ENCODE measurements around the gene CLDN14. TPM values are rescaled to one million over a fixed set of nuclear protein-coding genes. Genes with fewer than 3 reads are reported as not detected.

Gene CLDN14
- polyA plus RNA-seq, 1 donor from 2014 or later: not detected

DNA sequence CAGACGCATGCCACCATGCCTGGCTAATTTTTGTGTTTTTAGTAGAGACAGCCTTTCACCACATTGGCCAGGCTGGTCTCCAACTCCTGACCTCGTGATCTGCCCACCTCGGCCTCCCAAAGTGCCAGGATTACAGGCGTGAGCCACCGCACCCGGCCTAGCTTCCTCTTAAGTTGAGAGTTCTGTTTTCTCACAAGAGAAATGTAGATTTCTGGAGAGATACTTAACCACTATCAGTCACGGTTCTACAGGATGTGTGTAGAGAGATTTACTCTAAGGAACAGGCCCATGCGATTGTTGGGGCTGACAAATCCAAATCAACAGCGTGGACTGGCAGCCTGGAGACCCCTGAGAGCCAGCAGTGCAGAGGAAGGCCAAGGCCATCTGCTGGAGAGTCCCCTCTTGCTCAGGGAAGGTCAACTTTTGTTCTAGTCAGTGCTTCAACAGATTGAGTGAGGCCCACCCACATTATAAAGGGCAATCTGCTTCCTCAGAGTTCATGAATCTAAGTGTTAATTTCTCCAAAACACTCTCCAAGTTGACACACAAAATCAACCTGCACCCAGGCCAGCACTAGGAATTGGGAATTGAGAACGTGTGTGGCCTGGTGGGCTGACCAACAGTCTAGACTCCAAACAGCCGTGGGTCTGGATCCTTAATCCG is 56.0 kb downstream of the CLDN14 start:
- H3K27me3 Mint-ChIP-seq: no peaks in the 10 kb centered on the region
- no peaks in the 10 kb centered on the region for H3K9me3 Mint-ChIP-seq
- H3K27ac Mint-ChIP-seq: no peak overlapping the region
- H3K4me1 Mint-ChIP-seq: no peaks in the 10 kb centered on the region
- H3K4me3 Mint-ChIP-seq: no peak overlapping the region
- H3K36me3 Mint-ChIP-seq: no peaks in the 10 kb centered on the region

DNA sequence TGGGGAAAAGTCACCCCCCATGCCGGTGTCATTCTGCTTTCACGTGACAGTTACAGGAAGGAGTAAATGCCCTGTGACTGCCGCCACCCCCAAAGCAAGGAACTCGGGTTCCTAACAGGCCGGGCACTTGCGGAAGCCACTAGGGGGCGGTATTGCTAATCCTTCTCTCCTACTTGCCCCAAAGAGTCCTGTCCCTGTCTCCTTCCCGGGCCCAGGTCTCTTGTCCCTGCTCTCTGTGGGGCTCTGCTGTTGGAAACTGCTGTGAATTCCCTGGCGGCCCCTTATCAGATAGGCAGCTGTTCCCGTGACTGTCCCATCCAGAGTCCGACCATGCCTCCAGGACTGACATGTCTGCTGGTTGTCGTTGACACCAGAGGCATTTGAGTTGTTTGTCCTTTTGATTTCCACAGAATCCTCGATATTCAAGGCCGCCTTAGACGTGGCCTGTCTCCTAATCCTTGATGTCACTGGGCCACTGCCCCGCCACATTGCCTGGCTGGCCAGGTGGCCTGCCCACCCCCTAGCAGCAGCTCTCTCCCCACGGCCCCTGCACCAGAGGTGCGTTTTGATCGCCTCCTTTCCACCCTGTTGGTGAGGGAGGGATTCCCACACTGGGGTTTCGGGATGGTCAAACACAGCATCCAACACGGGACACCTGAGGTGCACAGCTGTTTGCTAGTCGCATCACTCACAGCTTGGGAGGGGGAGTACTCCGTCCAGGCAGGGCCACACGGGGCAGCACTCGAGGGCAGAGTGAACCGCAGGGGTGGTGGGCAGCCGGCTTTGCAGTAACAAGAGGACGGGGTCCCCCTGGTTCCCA is 57.4 kb downstream of the CLDN14 start:
- H3K36me3 Mint-ChIP-seq: no peaks in the 10 kb centered on the region
- H3K9me3 Mint-ChIP-seq: no peaks in the 10 kb centered on the region
- no peak overlapping the region for H3K4me3 Mint-ChIP-seq
- no peaks in the 10 kb centered on the region for H3K27me3 Mint-ChIP-seq
- H3K4me1 Mint-ChIP-seq: no peaks in the 10 kb centered on the region
- no peak overlapping the region for H3K27ac Mint-ChIP-seq

GRCh38 chr21:36420571-36421339 is 59.2 kb downstream of the CLDN14 start:
- no peaks in the 10 kb centered on the region for H3K9me3 Mint-ChIP-seq
- H3K27me3 Mint-ChIP-seq: no peaks in the 10 kb centered on the region
- H3K36me3 Mint-ChIP-seq: peaks cover 2% of the 10 kb centered on the region
- no peaks in the 10 kb centered on the region for H3K4me1 Mint-ChIP-seq
- H3K27ac Mint-ChIP-seq: no peak overlapping the region
- H3K4me3 Mint-ChIP-seq: no peak overlapping the region

DNA sequence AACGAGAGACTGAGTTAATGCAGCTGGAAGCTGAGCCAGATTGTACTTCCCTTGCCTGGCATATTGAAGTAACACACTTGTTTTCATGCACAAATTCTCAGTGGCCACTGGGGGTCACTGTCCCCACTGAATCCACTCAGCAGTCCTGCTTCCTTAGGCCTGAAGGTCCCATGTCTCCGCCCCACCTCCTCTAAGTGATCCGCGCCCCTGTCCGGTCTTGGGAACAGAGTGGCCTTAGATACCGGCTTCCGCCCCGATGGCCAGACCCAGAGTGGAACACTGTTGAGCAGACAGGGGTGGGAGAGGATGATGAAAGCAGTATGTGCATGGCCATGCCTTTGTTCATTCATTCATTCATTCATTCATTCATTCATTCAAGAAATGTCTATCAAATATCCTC is 59.9 kb downstream of the CLDN14 start:
- no peaks in the 10 kb centered on the region for H3K9me3 Mint-ChIP-seq
- H3K27me3 Mint-ChIP-seq: no peaks in the 10 kb centered on the region
- H3K4me1 Mint-ChIP-seq: no peaks in the 10 kb centered on the region
- peaks cover 2% of the 10 kb centered on the region for H3K36me3 Mint-ChIP-seq
- H3K27ac Mint-ChIP-seq: peak overlapping the region in 1 of 3 donors; percentile 82
- H3K4me3 Mint-ChIP-seq: no peak overlapping the region

DNA sequence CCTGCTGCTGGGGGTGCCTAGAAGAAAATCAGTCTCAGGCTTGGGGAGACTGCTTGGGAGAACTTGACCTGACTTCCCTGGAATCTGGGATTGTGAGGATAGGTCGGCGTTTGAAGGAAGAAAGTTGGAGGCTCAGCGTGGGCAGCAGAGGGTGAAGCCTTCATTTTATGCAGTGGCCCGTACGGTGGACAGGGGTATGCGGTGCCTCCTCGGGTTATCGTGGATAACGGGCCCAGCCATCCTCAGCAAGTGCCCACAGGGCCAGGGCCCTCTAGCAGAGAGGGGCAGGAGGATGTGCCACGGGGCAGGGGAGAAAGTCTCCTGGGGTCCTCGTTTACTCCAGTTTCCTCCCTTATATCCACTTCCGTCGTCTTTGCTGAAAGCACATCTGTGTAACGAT is 60.7 kb downstream of the CLDN14 start:
- Mint-ChIP-seq H3K4me3 (no peak overlapping the region), H3K36me3 (peaks cover 3% of the 10 kb centered on the region), H3K27me3 (no peaks in the 10 kb centered on the region), H3K9me3 (no peaks in the 10 kb centered on the region), H3K27ac (no peak overlapping the region), H3K4me1 (no peaks in the 10 kb centered on the region)

DNA sequence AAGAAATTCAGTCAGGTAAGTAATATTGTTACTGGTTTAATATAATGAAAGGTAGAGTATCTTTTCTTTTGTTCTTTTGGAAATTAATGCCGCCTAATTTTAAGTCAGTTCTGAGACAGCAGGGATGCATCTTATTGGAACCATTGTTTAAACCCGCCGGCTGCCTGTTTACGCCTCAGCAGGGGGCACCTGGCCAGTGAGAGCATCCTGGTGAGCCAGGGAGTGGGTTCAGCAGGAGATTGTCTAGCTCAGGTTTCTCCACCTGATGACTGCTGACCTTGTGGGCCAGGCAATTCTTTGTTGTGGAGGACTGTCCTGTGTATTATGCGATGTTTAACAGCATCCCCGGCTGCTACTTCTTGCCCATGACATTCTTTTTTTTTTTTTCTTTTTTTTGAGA is 64.5 kb downstream of the CLDN14 start:
- H3K27ac Mint-ChIP-seq: no peak overlapping the region
- no peaks in the 10 kb centered on the region for H3K4me1 Mint-ChIP-seq
- peaks cover 12% of the 10 kb centered on the region for H3K36me3 Mint-ChIP-seq
- H3K4me3 Mint-ChIP-seq: no peak overlapping the region
- no peaks in the 10 kb centered on the region for H3K9me3 Mint-ChIP-seq
- H3K27me3 Mint-ChIP-seq: no peaks in the 10 kb centered on the region

- H3K9me3 Mint-ChIP-seq: no peaks in the 10 kb centered on the region
- no peaks in the 10 kb centered on the region for H3K27me3 Mint-ChIP-seq
- H3K27ac Mint-ChIP-seq: no peak overlapping the region
- H3K4me1 Mint-ChIP-seq: peaks cover 0 to 1% (median 0%) of the 10 kb centered on the region in 3 donors
- H3K36me3 Mint-ChIP-seq: peaks cover 15% of the 10 kb centered on the region
- H3K4me3 Mint-ChIP-seq: no peak overlapping the region
These were observed 67.0 kb downstream of the CLDN14 start for GRCh38 chr21:36412916-36413315.

- Mint-ChIP-seq H3K36me3 (peaks cover 18% of the 10 kb centered on the region), H3K4me3 (no peak overlapping the region), H3K4me1 (peaks cover 0 to 1% (median 0%) of the 10 kb centered on the region in 3 donors), H3K9me3 (no peaks in the 10 kb centered on the region), H3K27me3 (no peaks in the 10 kb centered on the region), H3K27ac (no peak overlapping the region)
These were observed 68.6 kb downstream of the CLDN14 start for GRCh38 chr21:36411301-36411700.

Other genes starting within 250 kb of the CLDN14 start
- 41.7 TPM for gene MORC3, start 159.9 kb downstream of the CLDN14 start, polyA plus RNA-seq
- 0.36 TPM for gene CHAF1B, start 94.7 kb downstream of the CLDN14 start, polyA plus RNA-seq
- not detected for gene SIM2, start 219.0 kb upstream of the CLDN14 start, polyA plus RNA-seq

Measured in IgD-negative memory B cell (primary cell).